ENCODE data around the gene HSPBP1. TPM values are rescaled to one million over a fixed set of nuclear protein-coding genes. Genes with fewer than 3 reads are reported as not detected.

The HSPBP1 gene
- total and polyA plus RNA-seq, 9 of the 15 experiments (the other 6 are each of a cell fraction or from before 2014, with no cell fraction given) = 0.83 to 81.3 (median 21.8) TPM

- TF ChIP-seq AFF1 (IDR thresholded peaks at IDR 0.05; ENCODE audit: low read depth in 1 of 2, partially characterized antibody in 2 of 2) (peak in 1 of 2 experiments; percentile 98), ATF1 (CRISPR knock-in tag; IDR thresholded peaks at IDR 0.05) (no peak), ATF1 (tag; IDR thresholded peaks at IDR 0.05) (peak; percentile 52; the same call in 1 of the 2 replicates), ZBED1 (IDR thresholded peaks at IDR 0.05) (no peak), ZNF143 (CRISPR knock-in tag; IDR thresholded peaks at IDR 0.05) (peak; percentile 92), NFIX (CRISPR knock-in tag; IDR thresholded peaks at IDR 0.05; ENCODE audit: low read depth) (no peak), ZNF766 (CRISPR knock-in tag; conservative IDR thresholded peaks at IDR 0.05) (peak; percentile 89), POU5F1 (IDR thresholded peaks at IDR 0.05; ENCODE audit: borderline replicate concordance, low read depth, low read length, partially characterized antibody) (peak; percentile 64), CXXC5 (CRISPR knock-in tag; IDR thresholded peaks at IDR 0.05) (0 out of 2 replicates have a peak, but pooled peaks have one; percentile 28), L3MBTL2 (IDR thresholded peaks at IDR 0.05) (no peak), SP2 (IDR thresholded peaks at IDR 0.05; ENCODE audit: extremely low read depth, low read depth, low read length, poor library complexity, severe bottlenecking) (no peak), ZFP1 (CRISPR knock-in tag; IDR thresholded peaks at IDR 0.05) (no peak), ZBTB11 (CRISPR knock-in tag; IDR thresholded peaks at IDR 0.05) (0 out of 6 replicates have a peak, but pooled peaks of 1 of the 3 experiments have one; percentile 48), PTBP1 (IDR thresholded peaks at IDR 0.05; ENCODE audit: low read depth, low read length) (no peak), MBD2 (IDR thresholded peaks at IDR 0.05; ENCODE audit: borderline replicate concordance, low read depth) (peak; percentile 78), ZNF592 (IDR thresholded peaks at IDR 0.05) (peak; percentile 78)
Measured at GRCh38 chr19:55304279-55304978, 24.5 kb upstream of the HSPBP1 start (continued).
